SJCRH30 (cell line): Measurements from ENCODE around the gene SF3B3. TPM values are rescaled to one million over a fixed set of nuclear protein-coding genes. Genes with fewer than 3 reads are reported as not detected.

Experiments used
- DNase-seq, 2 experiments: peaks; one replicate each; pipeline ENCODE4 v3.0.0-alpha.2; 2015 to 2020
- H3K27ac ChIP-seq: fragments of 250-450 bp; sonication (Bioruptor Pico); 2 replicates; pipeline ENCODE4 v1.5.1; 2020; ENCODE audit warnings: mild to moderate bottlenecking, moderate library complexity
- H3K27me3 ChIP-seq: fragments of 250-450 bp; sonication (Bioruptor Pico); 2 replicates; pipeline ENCODE4 v1.5.1; 2020; ENCODE audit warnings: mild to moderate bottlenecking, moderate library complexity
- H3K36me3 ChIP-seq: fragments of 250-450 bp; sonication (Bioruptor Pico); 2 replicates; pipeline ENCODE4 v1.5.1; 2020; ENCODE audit warnings: mild to moderate bottlenecking, moderate library complexity
- H3K4me1 ChIP-seq: fragments of 250-450 bp; sonication (Bioruptor Pico); 2 replicates; pipeline ENCODE4 v1.5.1; 2020; ENCODE audit warnings: mild to moderate bottlenecking, moderate library complexity
- H3K4me3 ChIP-seq: fragments of 250-450 bp; sonication (Bioruptor Pico); 2 replicates; pipeline ENCODE4 v1.5.1; 2020; ENCODE audit warnings: mild to moderate bottlenecking, moderate library complexity
- H3K9me3 ChIP-seq: fragments of 250-450 bp; sonication (Bioruptor Pico); replicated peaks from 2 replicates; pipeline ENCODE4 v1.5.1; 2020; ENCODE audit warnings: mild to moderate bottlenecking, moderate library complexity
- total RNA-seq: library from RNA; depleted of rRNA; stranded (reverse); fragments of >200 nt; shearing (Covaris generic); gene quantifications from 2 replicates; pipeline ENCODE4 v1.2.3, GENCODE V29; 2014; rRNA removed

Gene SF3B3
- 270 and 318 TPM in 2 replicates for total RNA-seq

GRCh38 chr16:70523743-70524398 is at the start of gene SF3B3:
SF3B3 (plus strand) TSS chr16:70523816; CDS start chr16:70526657, 2,841 bp downstream.
- H3K4me3 ChIP-seq: peak within 1 kb of the TSS; percentile 99
- H3K4me1 ChIP-seq: peaks cover 3% of the 10 kb centered on the region; the same call in 1 of the 2 replicates
- no peaks in the 10 kb centered on the region for H3K27me3 ChIP-seq
- peak within 1 kb of the TSS; percentile 93 for H3K27ac ChIP-seq
- no peaks in the 10 kb centered on the region for H3K9me3 ChIP-seq
- H3K36me3 ChIP-seq: peaks cover 25% of the 10 kb centered on the region
- DNase-seq: peak; percentile 57 to 79

GRCh38 chr16:70474320-70475053 is 49.1 kb upstream of the SF3B3 start:
- H3K4me3 ChIP-seq: no peak overlapping the region
- H3K4me1 ChIP-seq: peaks cover 6% of the 10 kb centered on the region; the same call in 1 of the 2 replicates
- no peaks in the 10 kb centered on the region for H3K36me3 ChIP-seq
- DNase-seq: no peak
- no peaks in the 10 kb centered on the region for H3K27me3 ChIP-seq
- H3K27ac ChIP-seq: no peak overlapping the region
- H3K9me3 ChIP-seq: no peaks in the 10 kb centered on the region

GRCh38 chr16:70475054-70475871 is 48.4 kb upstream of the SF3B3 start:
- no peaks in the 10 kb centered on the region for H3K27me3 ChIP-seq
- H3K36me3 ChIP-seq: no peaks in the 10 kb centered on the region
- H3K27ac ChIP-seq: no peak overlapping the region
- H3K9me3 ChIP-seq: no peaks in the 10 kb centered on the region
- no peak overlapping the region for H3K4me3 ChIP-seq
- no peak for DNase-seq
- H3K4me1 ChIP-seq: peaks cover 6% of the 10 kb centered on the region; the same call in 1 of the 2 replicates

GRCh38 chr16:70476272-70477020 is 47.2 kb upstream of the SF3B3 start:
- Histone ChIP-seq H3K27me3 (no peaks in the 10 kb centered on the region), H3K9me3 (no peaks in the 10 kb centered on the region), H3K36me3 (no peaks in the 10 kb centered on the region), H3K4me3 (no peak overlapping the region), H3K27ac (no peak overlapping the region), H3K4me1 (peaks cover 6% of the 10 kb centered on the region; the same call in 1 of the 2 replicates)
- peak in 1 of 2 experiments; percentile 14 for DNase-seq

GRCh38 chr16:70478169-70478568 is 45.4 kb upstream of the SF3B3 start:
- DNase-seq: no peak
- Histone ChIP-seq H3K27me3 (no peaks in the 10 kb centered on the region), H3K4me1 (peaks cover 6% of the 10 kb centered on the region; the same call in 1 of the 2 replicates), H3K27ac (no peak overlapping the region), H3K36me3 (no peaks in the 10 kb centered on the region), H3K9me3 (no peaks in the 10 kb centered on the region), H3K4me3 (no peak overlapping the region)

- no peak overlapping the region for H3K4me3 ChIP-seq
- H3K9me3 ChIP-seq: no peaks in the 10 kb centered on the region
- H3K36me3 ChIP-seq: no peaks in the 10 kb centered on the region
- DNase-seq: no peak
- peaks cover 6% of the 10 kb centered on the region; the same call in 1 of the 2 replicates for H3K4me1 ChIP-seq
- no peaks in the 10 kb centered on the region for H3K27me3 ChIP-seq
- H3K27ac ChIP-seq: no peak overlapping the region
Measured at GRCh38 chr16:70478912-70479341, 44.7 kb upstream of the SF3B3 start.

GRCh38 chr16:70480127-70481105 is 43.2 kb upstream of the SF3B3 start:
- H3K4me3 ChIP-seq: no peak overlapping the region
- H3K9me3 ChIP-seq: no peaks in the 10 kb centered on the region
- H3K36me3 ChIP-seq: no peaks in the 10 kb centered on the region
- H3K27ac ChIP-seq: no peak overlapping the region
- H3K4me1 ChIP-seq: peaks cover 6% of the 10 kb centered on the region; the same call in 1 of the 2 replicates
- no peak for DNase-seq
- no peaks in the 10 kb centered on the region for H3K27me3 ChIP-seq

GRCh38 chr16:70481929-70482536 is 41.6 kb upstream of the SF3B3 start:
- H3K27me3 ChIP-seq: no peaks in the 10 kb centered on the region
- no peaks in the 10 kb centered on the region for H3K4me1 ChIP-seq
- H3K27ac ChIP-seq: no peak overlapping the region
- no peaks in the 10 kb centered on the region for H3K36me3 ChIP-seq
- H3K4me3 ChIP-seq: no peak overlapping the region
- DNase-seq: no peak
- no peaks in the 10 kb centered on the region for H3K9me3 ChIP-seq

- DNase-seq: no peak
- no peak overlapping the region for H3K27ac ChIP-seq
- H3K4me1 ChIP-seq: no peaks in the 10 kb centered on the region
- no peaks in the 10 kb centered on the region for H3K9me3 ChIP-seq
- no peak overlapping the region for H3K4me3 ChIP-seq
- no peaks in the 10 kb centered on the region for H3K27me3 ChIP-seq
- no peaks in the 10 kb centered on the region for H3K36me3 ChIP-seq
Measured at GRCh38 chr16:70482624-70483023, 41.0 kb upstream of the SF3B3 start.

- Histone ChIP-seq H3K27me3 (no peaks in the 10 kb centered on the region), H3K9me3 (no peaks in the 10 kb centered on the region), H3K4me3 (no peak overlapping the region), H3K27ac (no peak overlapping the region), H3K36me3 (no peaks in the 10 kb centered on the region), H3K4me1 (no peaks in the 10 kb centered on the region)
- no peak for DNase-seq
Measured at GRCh38 chr16:70483426-70483825, 40.2 kb upstream of the SF3B3 start.

GRCh38 chr16:70484867-70485266 is 38.7 kb upstream of the SF3B3 start:
- no peaks in the 10 kb centered on the region for H3K9me3 ChIP-seq
- no peaks in the 10 kb centered on the region for H3K4me1 ChIP-seq
- DNase-seq: no peak
- H3K36me3 ChIP-seq: no peaks in the 10 kb centered on the region
- H3K4me3 ChIP-seq: no peak overlapping the region
- H3K27me3 ChIP-seq: no peaks in the 10 kb centered on the region
- H3K27ac ChIP-seq: no peak overlapping the region

- no peak overlapping the region for H3K4me3 ChIP-seq
- H3K36me3 ChIP-seq: no peaks in the 10 kb centered on the region
- H3K27ac ChIP-seq: no peak overlapping the region
- no peak for DNase-seq
- no peaks in the 10 kb centered on the region for H3K27me3 ChIP-seq
- no peaks in the 10 kb centered on the region for H3K4me1 ChIP-seq
- H3K9me3 ChIP-seq: no peaks in the 10 kb centered on the region
Measured at GRCh38 chr16:70490261-70490660, 33.4 kb upstream of the SF3B3 start.

GRCh38 chr16:70493802-70494201 is 29.8 kb upstream of the SF3B3 start:
- Histone ChIP-seq H3K4me1 (no peaks in the 10 kb centered on the region), H3K27me3 (no peaks in the 10 kb centered on the region), H3K4me3 (no peak overlapping the region), H3K27ac (no peak overlapping the region), H3K36me3 (0 out of 2 replicates have a peak, but pooled peaks cover 3% of the 10 kb centered on the region), H3K9me3 (no peaks in the 10 kb centered on the region)
- DNase-seq: no peak
